H4 (cell line): ENCODE results near the gene WDR91. TPM values are rescaled to one million over a fixed set of nuclear protein-coding genes. Genes with fewer than 3 reads are reported as not detected.
A peak's percentile ranks its signal among the peaks of the same experiment; 100 is the strongest.

Experiments
- DNase-seq: peaks from one replicate; pipeline ENCODE4 v3.0.0-alpha.2; 2015; ENCODE audit warnings: low spot score
- total RNA-seq: library from RNA; depleted of rRNA; stranded (reverse); fragments of >200 nt; shearing (Covaris generic); gene quantifications from 2 replicates; pipeline ENCODE4 v1.2.3, GENCODE V29; 2014

Gene WDR91
- total RNA-seq, 1 experiment from 2014 or later, result 3.6 TPM

GRCh38 chr7:135233570-135233969 is 22.2 kb upstream of the WDR91 start, which contains the start of gene STRA8:
Gene STRA8, plus strand, starts transcription at chr7:135233838. Its CDS starts 6,687 bp downstream, at chr7:135240525.
- DNase-seq, result no peak

GRCh38 chr7:135232720-135233119 is 21.4 kb upstream of the WDR91 start:
- no peak for DNase-seq

GRCh38 chr7:135232087-135232486 is 20.8 kb upstream of the WDR91 start:
- no peak for DNase-seq

- no peak for DNase-seq
Observed at GRCh38 chr7:135231686-135232085, 20.4 kb upstream of the WDR91 start.

- DNase-seq, result no peak
Observed at GRCh38 chr7:135224027-135224426, 12.7 kb upstream of the WDR91 start.

- DNase-seq, result no peak
Observed at GRCh38 chr7:135217645-135218509, 6.6 kb upstream of the WDR91 start.

- no peak for DNase-seq
Observed at GRCh38 chr7:135215698-135216097, 4.4 kb upstream of the WDR91 start.

GRCh38 chr7:135215180-135215579 is 3.9 kb upstream of the WDR91 start:
- DNase-seq, result no peak

- DNase-seq, result no peak
Observed at GRCh38 chr7:135213831-135214230, 2.5 kb upstream of the WDR91 start.

GRCh38 chr7:135211946-135212685 is 790 bp upstream of the WDR91 start:
- DNase-seq, result peak; percentile 38

- no peak for DNase-seq
Observed at GRCh38 chr7:135210888-135211178, 493 bp downstream of the WDR91 start.

- no peak for DNase-seq
Observed at GRCh38 chr7:135209225-135209834, 2.0 kb downstream of the WDR91 start.

GRCh38 chr7:135208102-135208793 is 3.1 kb downstream of the WDR91 start:
- no peak for DNase-seq

- DNase-seq, result no peak
Observed at GRCh38 chr7:135207406-135208101, 3.8 kb downstream of the WDR91 start.

- no peak for DNase-seq
Observed at GRCh38 chr7:135206941-135207391, 4.4 kb downstream of the WDR91 start.

- no peak for DNase-seq
Observed at GRCh38 chr7:135205850-135206249, 5.5 kb downstream of the WDR91 start.

GRCh38 chr7:135204876-135205275 is 6.5 kb downstream of the WDR91 start:
- DNase-seq, result no peak

GRCh38 chr7:135204341-135204749 is 7.0 kb downstream of the WDR91 start:
- no peak for DNase-seq

GRCh38 chr7:135201350-135201749 is 10.0 kb downstream of the WDR91 start:
- DNase-seq, result no peak

- DNase-seq, result peak; percentile 38
Observed at GRCh38 chr7:135200821-135201331, 10.4 kb downstream of the WDR91 start.

- DNase-seq, result no peak
Observed at GRCh38 chr7:135199439-135199838, 11.9 kb downstream of the WDR91 start.
